HG03378 (cell line): ENCODE measurements around the gene PLCD3.

ENCODE experiments used
- ATAC-seq: cut with Tn5 transposase; IDR thresholded peaks from one replicate; pipeline ENCODE4 v1.9.1; 2021; ENCODE audit warnings: mild to moderate bottlenecking, moderate library complexity; ENCODE audit not compliant: unreplicated experiment

The PLCD3 gene

GRCh38 chr17:45081047-45081703 is 51.1 kb downstream of the PLCD3 start:
- ATAC-seq, result no peak

GRCh38 chr17:45077643-45078042 is 54.7 kb downstream of the PLCD3 start:
- ATAC-seq, result no peak

- no peak for ATAC-seq
Measured at GRCh38 chr17:45073414-45074070, 58.8 kb downstream of the PLCD3 start.

- ATAC-seq, result no peak
Measured at GRCh38 chr17:45070809-45071208, 61.5 kb downstream of the PLCD3 start.

- ATAC-seq, result no peak
Measured at GRCh38 chr17:45070001-45070400, 62.3 kb downstream of the PLCD3 start.

- no peak for ATAC-seq
Measured at GRCh38 chr17:45067637-45068036, 64.7 kb downstream of the PLCD3 start.

GRCh38 chr17:45063198-45063597 is 69.1 kb downstream of the PLCD3 start:
- no peak for ATAC-seq

- no peak for ATAC-seq
Measured at GRCh38 chr17:45061606-45062205, 70.6 kb downstream of the PLCD3 start.

- peak; percentile 81 for ATAC-seq
Measured at GRCh38 chr17:45060797-45061605, 71.3 kb downstream of the PLCD3 start, which contains the start of gene NMT1. TSS of gene NMT1 (plus strand) at chr17:45061317. CDS start at chr17:45061330, 13 bp downstream.

GRCh38 chr17:45060382-45060796 is 71.9 kb downstream of the PLCD3 start:
- ATAC-seq, result no peak
